ENCODE measurements around the gene REV3L.
"Not testable (repeated sequence)": the region's sequence is repeated elsewhere in the genome, so short reads cannot be mapped to it uniquely, and the experiment has no call there.

Gene REV3L

GRCh38 chr6:111291336-111292259, 191.4 kb downstream of the REV3L start:
- DNase-seq, result no peak

GRCh38 chr6:111290689-111291335, 192.2 kb downstream of the REV3L start:
- DNase-seq, result peak; percentile 38

- not testable (repeated sequence) for DNase-seq
Measured at GRCh38 chr6:111284356-111284755, 198.7 kb downstream of the REV3L start.

GRCh38 chr6:111283707-111284106, 199.3 kb downstream of the REV3L start:
- no peak for DNase-seq

- DNase-seq, result no peak
Measured at GRCh38 chr6:111282515-111282914, 200.5 kb downstream of the REV3L start.

- peak; percentile 35 for DNase-seq
Measured at GRCh38 chr6:111280445-111280955, 202.5 kb downstream of the REV3L start.

- no peak for DNase-seq
Measured at GRCh38 chr6:111278731-111279130, 204.3 kb downstream of the REV3L start.

- DNase-seq, result no peak
Measured at GRCh38 chr6:111277819-111278218, 205.2 kb downstream of the REV3L start.

- no peak for DNase-seq
Measured at GRCh38 chr6:111276736-111277135, 206.3 kb downstream of the REV3L start.

GRCh38 chr6:111276335-111276734, 206.7 kb downstream of the REV3L start:
- no peak for DNase-seq

- no peak for DNase-seq
Measured at GRCh38 chr6:111274593-111275217, 208.3 kb downstream of the REV3L start.

GRCh38 chr6:111270121-111270520, 212.9 kb downstream of the REV3L start:
- DNase-seq, result no peak

- no peak for DNase-seq
Measured at GRCh38 chr6:111269401-111269970, 213.5 kb downstream of the REV3L start.

GRCh38 chr6:111267764-111268333, 215.2 kb downstream of the REV3L start:
- DNase-seq, result no peak

- no peak for DNase-seq
Measured at GRCh38 chr6:111266276-111266675, 216.7 kb downstream of the REV3L start.

GRCh38 chr6:111265842-111266241, 217.2 kb downstream of the REV3L start:
- no peak for DNase-seq

- DNase-seq, result peak; percentile 86
Measured at GRCh38 chr6:111263837-111264236, 219.2 kb downstream of the REV3L start.

GRCh38 chr6:111260570-111261298, 222.3 kb downstream of the REV3L start:
- peak; percentile 47 for DNase-seq

- DNase-seq, result peak; percentile 98
Measured at GRCh38 chr6:111259089-111259831, 223.8 kb downstream of the REV3L start.

GRCh38 chr6:111258615-111259088, 224.4 kb downstream of the REV3L start:
- peak; percentile 79 for DNase-seq

GRCh38 chr6:111258010-111258409, 225.0 kb downstream of the REV3L start:
- no peak for DNase-seq

Measured in fibroblast of skin of back (primary cell).